Fibroblast of pulmonary artery (primary cell): ENCODE results near the gene ST7.

Source experiments
- DNase-seq: peaks from one replicate; pipeline ENCODE4 v3.0.0-alpha.2; 2010; ENCODE audit warnings: low read depth
- H3K4me3 ChIP-seq: replicated peaks from 2 replicates; pipeline ENCODE4 v1.5.1; 2011; ENCODE audit warnings: low read depth, mild to moderate bottlenecking, control low read depth, low read length, moderate library complexity
- TF ChIP-seq, protein P1 (sequence below): IDR thresholded peaks from 2 replicates; pipeline ENCODE4 v1.5.1; 2011; ENCODE audit warnings: mild to moderate bottlenecking, control low read depth, low read length, inconsistent platforms; ENCODE audit errors: missing control alignments

The ST7 gene

DNA sequence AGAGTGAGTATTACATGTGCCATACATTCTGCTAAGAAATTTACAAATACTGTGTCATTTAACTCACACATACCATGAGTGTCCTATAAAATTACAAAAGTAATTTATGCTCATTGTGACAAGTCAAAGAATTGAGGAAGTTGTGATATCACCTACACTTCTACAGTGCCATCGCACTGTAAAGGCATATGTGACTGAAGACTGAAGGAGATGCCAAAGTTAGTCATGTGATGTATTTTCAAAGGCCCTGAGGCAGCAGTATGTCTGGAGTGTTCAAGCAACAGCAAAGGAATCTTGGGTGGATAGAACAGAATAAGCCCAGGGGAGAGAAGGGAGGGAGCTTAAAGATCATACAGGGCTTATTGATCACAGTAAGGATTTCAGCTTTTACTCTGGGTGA lies 192.8 kb downstream of the ST7 start:
- no peak for DNase-seq
- no peak overlapping the region for H3K4me3 ChIP-seq
- TF ChIP-seq, protein P1, sequence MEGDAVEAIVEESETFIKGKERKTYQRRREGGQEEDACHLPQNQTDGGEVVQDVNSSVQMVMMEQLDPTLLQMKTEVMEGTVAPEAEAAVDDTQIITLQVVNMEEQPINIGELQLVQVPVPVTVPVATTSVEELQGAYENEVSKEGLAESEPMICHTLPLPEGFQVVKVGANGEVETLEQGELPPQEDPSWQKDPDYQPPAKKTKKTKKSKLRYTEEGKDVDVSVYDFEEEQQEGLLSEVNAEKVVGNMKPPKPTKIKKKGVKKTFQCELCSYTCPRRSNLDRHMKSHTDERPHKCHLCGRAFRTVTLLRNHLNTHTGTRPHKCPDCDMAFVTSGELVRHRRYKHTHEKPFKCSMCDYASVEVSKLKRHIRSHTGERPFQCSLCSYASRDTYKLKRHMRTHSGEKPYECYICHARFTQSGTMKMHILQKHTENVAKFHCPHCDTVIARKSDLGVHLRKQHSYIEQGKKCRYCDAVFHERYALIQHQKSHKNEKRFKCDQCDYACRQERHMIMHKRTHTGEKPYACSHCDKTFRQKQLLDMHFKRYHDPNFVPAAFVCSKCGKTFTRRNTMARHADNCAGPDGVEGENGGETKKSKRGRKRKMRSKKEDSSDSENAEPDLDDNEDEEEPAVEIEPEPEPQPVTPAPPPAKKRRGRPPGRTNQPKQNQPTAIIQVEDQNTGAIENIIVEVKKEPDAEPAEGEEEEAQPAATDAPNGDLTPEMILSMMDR: no peak

DNA sequence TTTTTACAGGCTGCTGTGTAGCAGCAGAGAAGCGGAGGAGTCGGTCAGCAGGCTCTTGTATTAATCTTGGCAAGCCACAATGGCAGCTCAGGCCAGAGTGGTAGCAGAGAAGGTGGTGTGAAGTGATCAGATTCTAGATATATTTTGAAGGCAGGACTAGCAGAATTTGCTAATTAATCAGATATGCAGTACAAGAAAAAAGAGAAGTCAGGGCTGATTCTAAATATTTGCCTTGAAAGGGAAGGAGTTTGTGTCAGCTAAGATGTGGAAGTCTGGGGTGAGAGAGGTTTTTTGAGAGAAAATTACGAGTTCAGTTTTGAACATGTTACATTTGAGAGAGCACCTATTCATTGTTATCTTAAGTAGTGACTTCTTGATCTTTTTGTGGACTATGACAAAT lies 193.2 kb downstream of the ST7 start:
- TF ChIP-seq, protein P1: no peak
- H3K4me3 ChIP-seq: no peak overlapping the region
- DNase-seq: no peak

DNA sequence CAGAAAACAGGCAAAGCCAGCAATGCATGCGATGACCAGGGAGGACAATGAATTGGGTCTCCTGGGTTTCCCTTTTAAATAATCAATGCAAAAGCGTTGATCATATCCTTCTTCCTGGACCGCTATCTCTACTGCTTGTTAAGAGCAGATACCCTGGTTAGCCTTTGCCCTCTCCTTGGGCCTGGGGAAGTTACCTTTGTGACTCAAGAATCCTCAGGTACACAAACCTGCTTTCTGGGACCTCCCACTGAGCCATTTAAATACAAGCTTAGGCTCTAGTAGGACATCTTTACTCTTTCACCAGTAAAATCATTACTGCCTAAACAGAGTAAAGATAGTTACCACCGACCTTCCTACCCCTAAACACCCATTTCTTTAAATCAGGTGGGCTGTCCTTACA lies 195.7 kb downstream of the ST7 start:
- TF ChIP-seq, protein P1: no peak
- no peak for DNase-seq
- no peak overlapping the region for H3K4me3 ChIP-seq

DNA sequence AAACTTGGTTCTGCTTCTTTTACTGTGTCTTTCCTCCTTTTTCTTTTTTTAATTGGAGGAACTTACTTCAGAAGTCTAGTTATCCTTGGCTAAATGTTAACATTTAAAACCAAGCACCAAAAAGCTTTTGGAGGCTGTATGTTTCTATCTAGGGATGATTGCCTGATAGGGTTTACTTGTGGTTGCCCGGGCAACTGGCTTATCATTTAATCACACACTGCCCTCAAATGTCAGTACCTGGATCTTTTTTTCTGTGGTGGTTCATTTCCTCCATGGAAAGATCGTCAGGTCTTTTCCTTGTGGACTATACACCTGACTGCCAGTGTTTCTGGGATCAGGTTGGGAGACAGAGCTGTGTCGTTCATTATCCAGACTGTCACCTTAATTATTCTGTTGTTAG lies 196.4 kb downstream of the ST7 start:
- no peak overlapping the region for H3K4me3 ChIP-seq
- TF ChIP-seq, protein P1: no peak
- DNase-seq: no peak

DNA sequence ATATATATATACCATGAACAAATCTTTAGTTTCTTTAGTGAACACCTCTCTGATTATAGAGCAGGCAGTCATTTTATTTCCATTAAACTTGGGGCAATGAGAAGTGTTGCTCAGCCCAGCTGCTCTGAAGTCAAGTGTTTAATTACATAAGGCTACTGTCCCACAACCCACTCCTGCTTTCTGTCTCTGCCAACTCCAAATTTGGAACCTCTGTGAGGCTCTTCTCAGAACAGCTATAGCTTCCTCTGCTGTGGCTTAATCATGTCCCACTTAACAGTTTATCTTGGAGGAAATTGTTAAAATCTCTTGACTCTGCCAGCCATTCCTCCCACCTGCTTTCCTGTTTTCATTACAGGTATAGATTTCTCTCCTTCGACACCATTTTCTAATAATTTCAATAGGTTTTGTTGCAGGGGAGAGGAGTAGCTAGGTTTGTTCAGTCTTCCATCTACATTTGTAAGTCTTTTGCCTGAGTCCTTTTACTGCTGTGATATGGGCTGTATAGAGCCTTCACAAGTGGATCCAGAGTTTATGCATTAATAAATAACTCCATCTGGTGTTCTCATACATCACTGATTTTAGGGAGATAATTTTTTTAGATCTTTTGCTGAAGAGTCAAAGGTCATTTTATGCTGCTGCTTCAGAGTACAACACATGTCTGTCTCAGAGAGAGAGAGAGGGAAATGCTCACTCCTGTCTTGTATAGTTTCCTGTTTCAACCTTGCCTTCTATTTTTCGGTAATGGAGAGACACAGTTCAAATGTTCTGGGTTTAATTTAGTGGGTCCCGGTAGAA lies 199.1 kb downstream of the ST7 start:
- DNase-seq: no peak
- TF ChIP-seq, protein P1: no peak
- H3K4me3 ChIP-seq: no peak overlapping the region

DNA sequence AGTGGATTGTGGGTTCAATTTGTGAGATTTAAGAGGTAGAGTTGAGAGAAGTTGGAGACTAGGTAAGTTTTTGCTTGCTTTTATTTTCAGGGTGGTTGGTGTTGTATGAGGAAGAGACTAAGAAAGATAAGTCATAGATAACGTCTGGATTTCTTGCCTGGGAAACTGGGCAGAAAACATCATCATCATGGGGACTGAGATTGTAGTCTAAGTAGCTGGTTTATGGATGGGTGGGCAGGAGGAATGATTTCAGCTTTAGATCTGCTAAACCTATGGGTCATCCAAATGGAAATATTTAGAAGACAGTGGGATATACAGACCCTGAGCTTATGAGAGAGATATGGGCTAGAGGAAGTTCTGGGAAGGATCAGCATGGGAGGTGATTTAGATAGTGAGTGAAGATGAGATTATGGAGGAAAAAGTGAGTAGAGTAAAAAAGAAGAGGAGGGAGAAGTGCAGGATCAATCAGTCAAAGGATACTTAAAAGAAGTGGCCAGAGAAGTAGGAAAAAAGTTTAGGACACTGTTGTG lies 199.8 kb downstream of the ST7 start:
- TF ChIP-seq, protein P1: no peak
- DNase-seq: no peak
- no peak overlapping the region for H3K4me3 ChIP-seq

DNA sequence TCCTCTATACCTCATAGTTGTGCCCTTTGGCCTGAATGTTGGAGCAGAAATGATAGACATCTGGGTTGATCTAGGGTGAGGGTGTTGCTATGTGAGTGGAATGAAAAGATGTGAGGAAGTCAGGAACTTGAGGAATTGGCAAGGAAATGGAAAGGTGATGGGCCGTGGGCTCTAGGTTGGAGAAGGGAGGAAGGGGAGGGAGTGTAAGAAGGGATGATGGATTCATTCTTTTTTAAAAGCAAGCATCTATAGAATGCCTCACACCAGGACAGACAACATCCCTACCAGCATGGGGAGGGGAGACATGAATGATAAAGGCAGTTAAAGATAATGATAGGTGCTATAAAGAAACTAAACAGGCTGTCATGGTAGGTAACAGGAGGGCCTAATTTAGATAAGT lies 201.4 kb downstream of the ST7 start:
- H3K4me3 ChIP-seq: no peak overlapping the region
- TF ChIP-seq, protein P1: no peak
- no peak for DNase-seq
